ENCODE results near the gene CDK2AP2. TPM values are rescaled to one million over a fixed set of nuclear protein-coding genes. Genes with fewer than 3 reads are reported as not detected.
A peak's percentile ranks its signal among the peaks of the same experiment; 100 is the strongest.
"Not testable (repeated sequence)": the region's sequence is repeated elsewhere in the genome, so short reads cannot be mapped to it uniquely, and the experiment has no call there.

The CDK2AP2 gene, protein sequence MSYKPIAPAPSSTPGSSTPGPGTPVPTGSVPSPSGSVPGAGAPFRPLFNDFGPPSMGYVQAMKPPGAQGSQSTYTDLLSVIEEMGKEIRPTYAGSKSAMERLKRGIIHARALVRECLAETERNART
- total RNA-seq (5.9 TPM), polyA plus RNA-seq (75.8 TPM)

DNA sequence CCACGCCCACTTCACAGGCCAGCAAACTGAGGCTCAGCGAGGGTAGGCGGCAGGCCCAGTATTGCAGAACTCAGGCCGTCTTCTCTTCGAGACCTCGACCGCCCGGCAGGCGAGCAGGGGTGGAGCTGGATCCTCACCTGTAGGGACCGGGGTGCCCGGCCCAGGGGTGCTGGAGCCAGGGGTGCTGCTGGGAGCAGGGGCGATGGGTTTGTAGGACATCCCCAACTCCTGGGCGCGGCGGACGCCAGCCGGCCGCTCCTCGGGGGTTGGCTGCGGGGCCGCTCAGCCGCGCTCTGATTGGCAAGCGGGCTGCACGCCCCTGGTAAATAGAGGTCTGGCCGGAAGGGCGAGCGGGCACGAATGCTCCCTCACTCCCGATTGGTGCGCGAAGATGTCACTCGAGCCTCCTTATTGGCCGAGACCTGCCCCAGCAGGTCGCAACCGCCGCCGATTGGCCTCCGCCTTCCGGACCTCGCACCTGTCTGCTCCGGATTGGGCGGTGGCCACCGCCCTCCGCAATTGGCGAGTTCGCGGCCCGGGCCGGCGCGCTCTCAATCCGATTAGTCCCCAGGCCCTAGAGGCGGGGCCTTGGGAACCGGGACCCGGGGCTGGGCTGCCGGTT is at the start of gene CDK2AP2:
Gene CDK2AP2, minus strand, starts transcription at position 299 of the 622 bp plus-strand sequence. Its CDS starts 80 bp downstream, at position 219.
- Histone ChIP-seq H3K4me1 (ENCODE audit: insufficient read depth) (no peaks in the 10 kb centered on the region), H3K4me3 (ENCODE audit: low read depth, low read length) (peak within 1 kb of the TSS; percentile 50), H3K27ac (ENCODE audit: low read depth) (peak within 1 kb of the TSS; percentile 89), H3K36me3 (ENCODE audit: insufficient read depth) (no peaks in the 10 kb centered on the region)
- peak; percentile 94 for DNase-seq (ENCODE audit: extremely low spot score)
- under 1% methylated on average over 57 of the region's 57 CpGs for WGBS

DNA sequence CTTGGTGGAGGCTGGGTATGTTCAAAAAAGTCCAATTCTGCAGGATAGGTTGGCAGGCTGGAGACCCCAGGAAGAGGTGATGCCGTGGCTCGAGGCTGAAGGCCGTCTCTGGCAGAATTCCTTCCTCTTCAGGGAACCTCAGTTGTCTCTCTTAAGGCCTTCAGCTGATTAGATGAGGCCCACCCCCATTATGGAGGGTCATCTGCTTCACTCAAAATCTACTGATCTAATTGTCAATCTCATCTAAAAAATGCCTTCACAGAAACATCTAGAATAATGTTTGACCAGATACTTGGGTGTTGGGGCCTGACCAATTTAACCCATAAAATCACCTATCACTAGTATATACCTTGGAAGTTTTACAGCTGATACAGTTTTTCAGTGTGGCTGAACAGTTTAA is 48.3 kb upstream of the CDK2AP2 start:
- no peaks in the 10 kb centered on the region for H3K36me3 ChIP-seq (ENCODE audit: insufficient read depth)
- H3K27ac ChIP-seq (ENCODE audit: low read depth), result no peak overlapping the region
- H3K4me3 ChIP-seq (ENCODE audit: low read depth, low read length), result no peak overlapping the region
- WGBS, result 66% methylated on average over 3 of the region's 3 CpGs
- no peak for DNase-seq (ENCODE audit: extremely low spot score)
- H3K4me1 ChIP-seq (ENCODE audit: insufficient read depth), result no peaks in the 10 kb centered on the region

DNA sequence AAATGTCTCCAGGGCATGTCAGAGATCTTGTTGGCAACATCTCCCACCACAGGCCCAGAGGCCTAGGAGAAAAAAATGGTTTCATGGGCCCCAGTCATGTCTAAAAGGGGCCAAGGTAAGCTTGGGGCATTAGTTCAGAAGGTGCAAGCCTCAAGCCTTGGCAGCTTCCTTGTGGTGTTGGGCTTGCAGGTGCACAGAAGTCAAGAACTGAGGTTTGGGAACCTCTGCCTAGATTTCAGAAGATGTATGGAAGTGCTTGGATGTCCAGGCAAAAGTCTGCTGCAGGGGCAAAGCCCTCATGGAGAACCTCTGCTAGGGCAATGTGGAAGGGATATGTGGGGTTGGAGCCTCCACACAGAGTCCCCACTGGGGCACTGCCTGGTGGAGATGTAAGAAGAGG is 43.7 kb upstream of the CDK2AP2 start:
- H3K27ac ChIP-seq (ENCODE audit: low read depth); H3K4me1 ChIP-seq (ENCODE audit: insufficient read depth); H3K4me3 ChIP-seq (ENCODE audit: low read depth, low read length); DNase-seq (ENCODE audit: extremely low spot score); H3K36me3 ChIP-seq (ENCODE audit: insufficient read depth): not testable (repeated sequence)

DNA sequence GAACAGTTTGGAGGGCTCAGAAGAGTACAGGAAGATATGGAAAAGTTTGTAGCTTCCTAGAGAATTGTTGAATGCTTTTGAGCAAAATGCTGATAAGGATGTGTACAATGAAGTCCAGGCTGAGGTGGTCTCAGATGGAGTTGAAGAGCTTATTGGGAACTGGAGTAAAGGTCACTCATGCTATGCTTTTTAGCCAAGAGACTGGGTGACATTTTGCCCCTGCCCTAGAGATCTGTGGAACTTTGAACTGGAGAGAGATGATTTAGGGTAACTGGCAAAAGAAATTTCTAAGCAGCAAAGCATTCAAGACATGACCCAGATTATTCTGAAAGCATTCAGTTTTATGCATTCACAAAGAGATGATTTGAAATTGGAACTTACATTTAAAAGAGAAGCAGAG is 43.2 kb upstream of the CDK2AP2 start:
- H3K4me1 ChIP-seq (ENCODE audit: insufficient read depth), result no peaks in the 10 kb centered on the region
- H3K4me3 ChIP-seq (ENCODE audit: low read depth, low read length), result no peak overlapping the region
- H3K27ac ChIP-seq (ENCODE audit: low read depth), result no peak overlapping the region
- no peak for DNase-seq (ENCODE audit: extremely low spot score)
- H3K36me3 ChIP-seq (ENCODE audit: insufficient read depth), result no peaks in the 10 kb centered on the region

DNA sequence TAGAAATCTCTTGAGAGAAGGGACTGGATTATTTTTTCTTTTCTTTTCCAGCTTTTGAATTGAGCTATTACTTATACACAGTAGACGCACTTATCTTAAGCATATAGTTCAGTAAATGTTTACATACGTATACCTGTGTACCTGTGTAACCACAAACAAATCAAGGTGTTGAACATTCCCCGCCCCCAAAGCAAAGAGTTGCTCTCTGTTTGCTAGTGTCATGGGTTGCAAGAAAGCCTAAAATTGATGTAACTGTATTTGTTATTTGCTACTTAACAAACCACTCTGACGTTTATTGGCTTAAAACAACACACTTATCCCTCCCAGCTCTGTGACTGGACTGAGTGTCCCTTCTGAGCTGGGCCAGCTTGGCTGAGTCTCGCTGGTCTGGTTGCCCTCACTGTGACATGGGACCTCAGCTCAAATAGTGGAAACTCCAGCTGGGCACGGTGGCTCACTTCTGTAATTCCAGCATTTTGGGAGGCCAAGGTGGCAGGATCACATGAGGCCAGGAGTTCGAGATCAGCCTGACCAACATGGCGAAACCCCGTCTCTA is 40.7 kb upstream of the CDK2AP2 start:
- Histone ChIP-seq H3K4me3 (ENCODE audit: low read depth, low read length) (no peak overlapping the region), H3K27ac (ENCODE audit: low read depth) (no peak overlapping the region), H3K4me1 (ENCODE audit: insufficient read depth) (no peaks in the 10 kb centered on the region), H3K36me3 (ENCODE audit: insufficient read depth) (no peaks in the 10 kb centered on the region)
- DNase-seq (ENCODE audit: extremely low spot score), result no peak
- 89% methylated on average over 9 of the region's 9 CpGs for WGBS

DNA sequence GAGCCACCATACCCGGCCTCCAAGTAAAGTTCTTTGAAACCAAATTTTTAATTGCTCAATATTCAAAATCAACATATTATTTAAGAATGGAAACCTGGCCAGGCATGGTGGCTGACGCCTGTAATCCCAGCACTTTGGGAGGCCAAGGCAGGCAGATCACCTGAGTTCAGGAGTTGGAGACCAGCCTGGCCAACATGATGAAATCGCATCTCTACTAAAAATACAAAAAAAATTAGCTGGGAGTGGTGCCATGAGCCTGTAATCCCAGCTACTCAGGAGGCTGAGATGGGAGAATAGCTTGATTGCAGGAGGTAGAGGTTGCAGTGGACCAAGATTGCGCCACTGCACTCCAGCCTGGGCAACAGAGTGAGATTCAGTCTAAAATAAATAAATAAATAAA is 40.1 kb upstream of the CDK2AP2 start:
- not testable (repeated sequence) for DNase-seq (ENCODE audit: extremely low spot score); H3K36me3 ChIP-seq (ENCODE audit: insufficient read depth); H3K4me3 ChIP-seq (ENCODE audit: low read depth, low read length); H3K4me1 ChIP-seq (ENCODE audit: insufficient read depth); H3K27ac ChIP-seq (ENCODE audit: low read depth)
- 86% methylated on average over 4 of the region's 4 CpGs for WGBS

DNA sequence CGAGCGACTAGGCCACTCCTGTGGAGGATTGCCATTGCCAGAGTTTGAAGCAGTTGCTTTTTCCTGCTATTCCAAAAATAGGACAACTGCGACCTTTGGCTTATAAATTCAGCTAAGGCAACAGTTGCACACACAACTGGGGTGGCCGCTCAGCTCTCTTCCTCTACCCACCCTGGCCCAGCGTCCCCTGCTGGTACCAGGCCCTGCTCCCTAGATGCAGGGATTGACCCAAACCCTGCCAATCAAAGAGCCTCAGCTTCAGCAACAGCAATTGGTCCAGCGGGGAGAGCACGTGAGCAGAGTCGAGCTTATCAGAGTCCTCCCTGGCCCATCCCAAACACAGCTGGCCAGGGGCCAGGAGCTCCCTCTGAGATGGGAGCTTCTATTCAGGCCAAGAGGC is 37.3 kb upstream of the CDK2AP2 start:
- H3K27ac ChIP-seq (ENCODE audit: low read depth), result no peak overlapping the region
- DNase-seq (ENCODE audit: extremely low spot score), result no peak
- H3K4me1 ChIP-seq (ENCODE audit: insufficient read depth), result no peaks in the 10 kb centered on the region
- H3K36me3 ChIP-seq (ENCODE audit: insufficient read depth), result no peaks in the 10 kb centered on the region
- H3K4me3 ChIP-seq (ENCODE audit: low read depth, low read length), result no peak overlapping the region
- 51% methylated on average over 8 of the region's 8 CpGs for WGBS

DNA sequence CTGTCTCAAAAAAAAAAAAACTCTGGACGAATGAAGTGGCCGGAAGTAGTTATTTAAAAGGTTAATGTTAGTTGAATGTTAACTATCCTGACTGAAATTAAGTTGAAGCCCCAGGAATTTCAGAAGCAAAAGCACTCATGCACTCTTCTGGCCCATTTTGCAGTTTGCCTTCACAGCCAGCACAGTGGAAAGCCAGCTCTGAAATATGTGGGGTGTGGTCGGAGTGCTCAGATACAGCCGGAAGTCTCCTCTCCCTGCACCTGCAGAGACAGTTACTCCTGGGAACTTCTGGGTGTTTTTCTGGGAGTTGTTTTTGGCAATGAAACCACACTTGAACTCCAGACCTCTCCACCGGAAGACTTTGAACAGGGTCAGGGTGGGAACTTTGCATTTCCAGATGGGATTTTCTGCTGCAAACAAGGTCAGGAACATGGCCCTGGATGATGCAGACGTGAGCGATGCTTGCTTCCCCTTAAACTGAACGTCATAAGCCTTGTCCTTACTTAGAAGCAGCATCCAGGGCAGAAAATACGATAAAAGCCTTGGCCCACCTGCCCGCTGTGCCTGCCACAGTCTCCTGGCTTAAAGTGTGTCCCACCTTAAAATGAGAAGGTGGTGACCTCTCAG is 36.8 kb upstream of the CDK2AP2 start:
- Histone ChIP-seq H3K4me3 (ENCODE audit: low read depth, low read length) (no peak overlapping the region), H3K4me1 (ENCODE audit: insufficient read depth) (no peaks in the 10 kb centered on the region), H3K36me3 (ENCODE audit: insufficient read depth) (no peaks in the 10 kb centered on the region), H3K27ac (ENCODE audit: low read depth) (no peak overlapping the region)
- 69% methylated on average over 10 of the region's 10 CpGs for whole genome bisulfite sequencing
- DNase-seq (ENCODE audit: extremely low spot score), result no peak

DNA sequence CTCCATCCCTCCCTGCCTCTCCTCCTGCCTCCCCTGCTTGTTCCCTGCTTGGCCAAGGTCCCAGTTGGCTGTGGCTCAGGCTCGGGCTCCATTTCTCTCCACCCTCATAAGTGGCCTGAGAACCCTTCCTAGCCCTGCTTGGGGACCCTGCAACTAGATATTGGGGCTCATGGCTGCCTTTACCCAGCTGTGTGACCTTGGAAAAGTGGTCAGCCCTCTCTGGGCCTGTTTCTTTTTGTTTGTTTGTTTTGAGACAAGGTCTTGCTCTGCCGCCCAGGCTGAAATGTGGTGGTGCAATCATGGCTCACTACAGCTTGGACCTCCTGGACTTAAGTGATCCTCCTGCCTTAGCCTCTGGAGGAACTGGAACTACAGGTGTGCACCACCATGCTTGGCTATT is 35.6 kb upstream of the CDK2AP2 start:
- Histone ChIP-seq H3K36me3 (ENCODE audit: insufficient read depth) (no peaks in the 10 kb centered on the region), H3K4me1 (ENCODE audit: insufficient read depth) (no peaks in the 10 kb centered on the region), H3K27ac (ENCODE audit: low read depth) (no peak overlapping the region), H3K4me3 (ENCODE audit: low read depth, low read length) (no peak overlapping the region)
- DNase-seq (ENCODE audit: extremely low spot score), result no peak
- WGBS, result 62% methylated on average over 2 of the region's 2 CpGs

DNA sequence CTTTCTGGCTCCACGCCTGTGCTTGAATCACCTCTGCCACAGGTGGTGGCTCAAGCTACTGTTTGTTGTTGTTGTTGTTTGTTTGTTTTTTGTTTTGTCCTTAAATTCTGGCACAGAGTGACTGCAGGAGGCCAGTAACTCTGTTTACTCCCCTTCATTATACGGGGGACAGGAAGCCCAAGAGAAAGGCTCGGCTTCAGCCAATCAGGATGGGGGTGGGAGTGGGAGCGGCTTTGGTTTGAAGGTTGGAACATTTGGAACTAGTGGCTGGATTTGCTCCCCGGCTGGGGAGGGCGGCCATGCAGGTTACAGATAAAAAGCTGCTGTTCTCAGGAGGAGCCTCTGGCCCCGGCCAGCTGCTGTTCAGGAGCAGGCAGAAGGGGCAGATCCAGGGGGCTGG is 35.0 kb upstream of the CDK2AP2 start:
- Histone ChIP-seq H3K27ac (ENCODE audit: low read depth) (no peak overlapping the region), H3K4me3 (ENCODE audit: low read depth, low read length) (no peak overlapping the region), H3K4me1 (ENCODE audit: insufficient read depth) (no peaks in the 10 kb centered on the region), H3K36me3 (ENCODE audit: insufficient read depth) (no peaks in the 10 kb centered on the region)
- DNase-seq (ENCODE audit: extremely low spot score), result no peak
- 52% methylated on average over 7 of the region's 7 CpGs for WGBS

DNA sequence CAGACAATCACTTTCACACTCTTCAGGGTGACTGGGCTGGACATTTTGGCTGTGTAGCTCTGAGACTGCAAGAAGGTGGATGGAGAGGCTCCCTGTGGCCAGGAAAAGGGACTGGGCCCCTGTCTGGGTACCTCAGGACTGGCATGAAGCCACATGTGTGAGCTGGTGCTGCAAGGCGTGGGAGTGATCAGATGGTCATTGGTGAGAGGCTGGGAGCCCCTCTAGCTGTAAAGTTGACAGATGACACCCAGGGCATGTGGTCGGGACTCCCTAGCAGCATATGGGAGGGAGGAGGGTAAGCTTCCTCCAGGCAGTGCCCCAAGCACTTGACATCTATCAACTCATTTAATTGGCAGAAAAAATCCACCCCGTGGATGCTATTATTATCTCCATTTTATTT is 34.2 kb upstream of the CDK2AP2 start:
- Histone ChIP-seq H3K36me3 (ENCODE audit: insufficient read depth) (no peaks in the 10 kb centered on the region), H3K27ac (ENCODE audit: low read depth) (no peak overlapping the region), H3K4me3 (ENCODE audit: low read depth, low read length) (no peak overlapping the region), H3K4me1 (ENCODE audit: insufficient read depth) (no peaks in the 10 kb centered on the region)
- 62% methylated on average over 3 of the region's 3 CpGs for WGBS
- DNase-seq (ENCODE audit: extremely low spot score), result no peak

DNA sequence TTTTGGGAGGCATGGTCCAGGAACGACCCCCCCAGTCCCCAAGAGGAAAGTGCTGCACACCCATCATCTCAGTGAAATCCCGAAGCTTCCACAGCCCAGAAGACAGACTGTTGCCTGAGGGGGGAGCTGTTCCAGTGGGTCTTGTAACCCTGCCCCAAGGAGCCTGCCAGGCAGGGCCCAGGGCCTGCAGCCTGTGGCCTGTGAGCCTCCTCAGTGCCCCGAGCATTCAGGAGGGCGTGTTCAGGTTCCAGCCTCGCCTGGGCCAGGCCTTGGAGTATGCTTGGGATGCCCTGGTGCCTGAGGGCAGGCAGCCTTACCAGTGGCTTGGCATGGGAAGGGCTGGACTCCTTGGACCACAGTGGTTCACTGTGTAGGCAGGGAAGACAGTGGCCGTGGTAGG is 33.2 kb upstream of the CDK2AP2 start:
- H3K36me3 ChIP-seq (ENCODE audit: insufficient read depth), result no peaks in the 10 kb centered on the region
- no peak overlapping the region for H3K27ac ChIP-seq (ENCODE audit: low read depth)
- H3K4me3 ChIP-seq (ENCODE audit: low read depth, low read length), result no peak overlapping the region
- WGBS, result 88% methylated on average over 6 of the region's 6 CpGs
- no peak for DNase-seq (ENCODE audit: extremely low spot score)
- H3K4me1 ChIP-seq (ENCODE audit: insufficient read depth), result no peaks in the 10 kb centered on the region

DNA sequence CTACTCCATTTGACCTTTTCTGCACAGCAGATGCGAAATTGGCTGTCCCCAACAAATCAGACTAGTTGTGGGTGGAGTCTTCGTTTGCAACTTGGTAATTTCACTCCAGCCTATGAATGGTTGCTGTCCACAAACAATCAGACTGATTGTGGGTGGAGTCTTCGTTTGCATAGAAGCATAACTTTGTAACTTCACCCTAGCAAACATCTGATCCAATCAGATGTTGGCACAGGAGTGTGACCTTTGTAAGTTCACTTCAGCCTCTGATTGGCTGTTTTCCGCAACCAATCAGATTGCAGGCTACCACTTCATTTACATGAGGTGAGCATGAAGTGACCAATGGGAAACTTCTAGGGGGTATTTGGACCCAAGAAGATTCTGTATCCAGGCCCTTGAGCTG is 31.6 kb upstream of the CDK2AP2 start:
- Histone ChIP-seq H3K4me1 (ENCODE audit: insufficient read depth) (no peaks in the 10 kb centered on the region), H3K4me3 (ENCODE audit: low read depth, low read length) (no peak overlapping the region), H3K27ac (ENCODE audit: low read depth) (no peak overlapping the region), H3K36me3 (ENCODE audit: insufficient read depth) (no peaks in the 10 kb centered on the region)
- WGBS, result 87% methylated on average over 4 of the region's 4 CpGs
- DNase-seq (ENCODE audit: extremely low spot score), result no peak

DNA sequence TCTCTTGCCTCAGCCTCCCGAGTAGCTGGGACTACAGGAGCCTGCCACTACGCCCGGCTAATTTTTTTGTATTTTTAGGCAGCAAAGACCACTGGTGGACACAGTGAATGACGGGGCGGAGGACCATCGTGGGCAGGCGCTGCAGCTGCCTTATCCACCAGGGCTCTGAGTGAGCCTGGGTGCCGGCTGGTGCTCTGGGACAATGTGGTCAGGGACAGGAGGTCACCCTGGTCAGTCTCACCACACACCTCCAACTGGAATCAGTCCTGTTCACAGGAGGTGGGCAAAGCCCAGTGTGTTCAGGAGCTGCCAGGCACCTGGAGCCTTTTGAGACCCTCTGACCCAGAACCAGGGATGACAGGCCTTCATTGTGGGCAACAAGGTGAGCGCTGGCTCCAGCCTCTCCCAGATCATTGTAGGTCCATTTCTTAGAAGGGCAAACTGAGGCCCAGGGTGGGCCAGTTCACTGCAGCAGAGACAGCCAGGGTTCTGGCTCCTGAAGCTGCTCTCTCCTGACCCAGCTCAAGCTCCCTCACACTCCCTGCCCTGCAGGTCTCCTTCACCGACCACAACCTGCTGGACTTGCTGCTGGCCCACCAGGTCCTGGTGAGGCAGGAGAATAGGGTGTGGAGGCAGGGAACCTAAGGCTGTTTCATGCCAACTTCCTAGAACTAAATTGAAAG is 31.0 kb upstream of the CDK2AP2 start:
- H3K4me3 ChIP-seq (ENCODE audit: low read depth, low read length), result no peak overlapping the region
- H3K4me1 ChIP-seq (ENCODE audit: insufficient read depth), result no peaks in the 10 kb centered on the region
- no peaks in the 10 kb centered on the region for H3K36me3 ChIP-seq (ENCODE audit: insufficient read depth)
- WGBS, result 88% methylated on average over 10 of the region's 10 CpGs
- no peak for DNase-seq (ENCODE audit: extremely low spot score)
- no peak overlapping the region for H3K27ac ChIP-seq (ENCODE audit: low read depth)

Data from urinary bladder (tissue), 4 donors.